Smooth muscle cell (in vitro differentiated cells): ENCODE results near the gene KDM3B. TPM values are rescaled to one million over a fixed set of nuclear protein-coding genes. Genes with fewer than 3 reads are reported as not detected.
"Not testable (repeated sequence)": the region's sequence is repeated elsewhere in the genome, so short reads cannot be mapped to it uniquely, and the experiment has no call there.

Experiments used
- DNase-seq: peaks from one replicate; lab custom pipeline; 2025; ENCODE audit not compliant: unreplicated experiment; lab: John Stamatoyannopoulos, UW
- H2AFZ ChIP-seq: fragments of 200-600 bp; sonication (generic); 2 replicates; pipeline ENCODE4 v1.6.0; 2016; ENCODE audit warnings: antibody characterized with exemption, low read depth, mild to moderate bottlenecking
- H3F3A ChIP-seq: fragments of 200-600 bp; sonication (generic); 2 replicates; pipeline ENCODE4 v1.6.0; 2017; ENCODE audit warnings: antibody characterized with exemption, low read depth
- H3K27ac ChIP-seq: fragments of 200-600 bp; sonication (generic); 2 replicates; pipeline ENCODE4 v1.5.1; 2016; ENCODE audit warnings: low read depth, mild to moderate bottlenecking
- H3K27me3 ChIP-seq: fragments of 200-600 bp; sonication (generic); 2 replicates; pipeline ENCODE4 v1.6.1; 2016; ENCODE audit warnings: low read depth, mild to moderate bottlenecking
- H3K36me3 ChIP-seq: fragments of 200-600 bp; sonication (generic); 2 replicates; pipeline ENCODE4 v1.5.1; 2016; ENCODE audit warnings: low read depth
- H3K4me1 ChIP-seq: fragments of 200-600 bp; sonication (generic); 2 replicates; pipeline ENCODE4 v1.5.1; 2016; ENCODE audit warnings: low read depth
- H3K4me2 ChIP-seq: fragments of 200-600 bp; sonication (generic); 2 replicates; pipeline ENCODE4 v1.6.0; 2016; ENCODE audit warnings: mild to moderate bottlenecking
- H3K4me3 ChIP-seq: fragments of 200-600 bp; sonication (generic); 2 replicates; pipeline ENCODE4 v1.5.1; 2016; ENCODE audit warnings: mild to moderate bottlenecking
- H3K79me2 ChIP-seq: fragments of 200-600 bp; sonication (generic); 2 replicates; pipeline ENCODE4 v1.6.0; 2016; ENCODE audit warnings: low read depth, mild to moderate bottlenecking
- H3K9ac ChIP-seq: fragments of 200-600 bp; sonication (generic); 2 replicates; pipeline ENCODE4 v1.6.0; 2016; ENCODE audit warnings: low read depth
- H3K9me3 ChIP-seq: fragments of 200-600 bp; sonication (generic); replicated peaks from 2 replicates; pipeline ENCODE4 v1.5.1; 2016; ENCODE audit warnings: low read depth
- H4K20me1 ChIP-seq: fragments of 200-600 bp; sonication (generic); 2 replicates; pipeline ENCODE4 v1.6.0; 2016; ENCODE audit warnings: low read depth
- CTCF ChIP-seq: fragments of 200-600 bp; sonication (generic); IDR thresholded peaks from 2 replicates; pipeline ENCODE4 v1.5.1; 2017; ENCODE audit warnings: borderline replicate concordance, mild to moderate bottlenecking, antibody characterized with exemption; ENCODE audit not compliant: insufficient read depth, poor library complexity, severe bottlenecking
- WGBS: methylation state at CpG from one replicate; pipeline ENCODE4 v1.1.7; 2016; ENCODE audit warnings: low lambda C conversion rate; 5-methylcytosine and 5-hydroxymethylcytosine counted together
- polyA plus RNA-seq: library from polyadenylated mRNA; unstranded; fragments of >200 nt; fragmentation: Nextera tagmentation; extraction: Ambion mirVana; gene quantifications from 2 replicates; pipeline ENCODE4 v1.2.1, GENCODE V29; 2016
- total RNA-seq: library from RNA; depleted of rRNA; stranded (reverse); fragments of >200 nt; gene quantifications from 2 replicates; pipeline ENCODE4 v1.2.3, GENCODE V29; 2014

KDM3B gene
- total and polyA plus RNA-seq, 2 experiments from 2014 or later: 16.5 to 43.1 TPM

GRCh38 chr5:138382347-138382746, 29.9 kb downstream of the KDM3B start:
- no peak overlapping the region for H3K4me3 ChIP-seq
- H3K36me3 ChIP-seq: peaks cover 29% of the 10 kb centered on the region
- H4K20me1 ChIP-seq: no peaks in the 10 kb centered on the region
- H3K9me3 ChIP-seq: no peaks in the 10 kb centered on the region
- no peak overlapping the region for H2AFZ ChIP-seq
- H3K79me2 ChIP-seq: no peaks in the 10 kb centered on the region
- H3K4me1 ChIP-seq: no peaks in the 10 kb centered on the region
- TF ChIP-seq CTCF: no peak
- no peak overlapping the region for H3K4me2 ChIP-seq
- no peaks in the 10 kb centered on the region for H3F3A ChIP-seq
- DNase-seq: no peak
- H3K9ac ChIP-seq: no peak overlapping the region
- no peaks in the 10 kb centered on the region for H3K27me3 ChIP-seq
- H3K27ac ChIP-seq: no peak overlapping the region
- 98% methylated on average over 8 of the region's 8 CpGs for WGBS

DNA sequence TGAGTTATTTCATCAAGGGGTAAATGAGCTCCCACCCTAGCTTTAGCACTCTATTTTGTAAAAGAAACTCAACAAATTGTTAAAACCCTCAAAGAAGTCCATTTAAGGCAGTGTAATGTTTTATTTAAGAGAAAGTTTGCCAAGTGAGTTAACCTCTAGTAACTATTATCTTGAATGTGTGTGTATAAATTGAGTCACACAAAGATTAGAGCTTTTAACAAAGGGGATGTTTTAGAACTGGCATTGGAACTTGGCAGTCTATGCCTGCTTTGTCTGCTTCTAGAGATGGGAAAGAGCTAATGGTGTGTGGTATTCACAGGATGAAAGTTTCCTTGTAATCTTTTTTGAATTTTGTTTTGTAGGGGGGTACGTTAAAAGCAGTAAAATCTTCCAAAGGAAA, 33.2 kb downstream of the KDM3B start:
- WGBS: 93% methylated on average over 1 of the region's 1 CpG
- H3K9me3 ChIP-seq: no peaks in the 10 kb centered on the region
- no peak for DNase-seq
- TF ChIP-seq CTCF: no peak
- no peaks in the 10 kb centered on the region for H3K4me1 ChIP-seq
- H3K9ac ChIP-seq: no peak overlapping the region
- H3K36me3 ChIP-seq: peaks cover 12% of the 10 kb centered on the region
- no peaks in the 10 kb centered on the region for H3K27me3 ChIP-seq
- H3K4me3 ChIP-seq: no peak overlapping the region
- H3K79me2 ChIP-seq: no peaks in the 10 kb centered on the region
- no peak overlapping the region for H3K4me2 ChIP-seq
- H3F3A ChIP-seq: no peaks in the 10 kb centered on the region
- no peak overlapping the region for H3K27ac ChIP-seq
- no peaks in the 10 kb centered on the region for H4K20me1 ChIP-seq
- no peak overlapping the region for H2AFZ ChIP-seq

- Histone ChIP-seq H3K36me3 (peaks cover 12% of the 10 kb centered on the region), H3K27ac (no peak overlapping the region), H3K79me2 (no peaks in the 10 kb centered on the region), H3K4me1 (no peaks in the 10 kb centered on the region), H4K20me1 (no peaks in the 10 kb centered on the region), H3K4me3 (no peak overlapping the region), H3K9me3 (no peaks in the 10 kb centered on the region), H3K9ac (no peak overlapping the region), H3K27me3 (no peaks in the 10 kb centered on the region), H3K4me2 (no peak overlapping the region), H2AFZ (no peak overlapping the region), H3F3A (no peaks in the 10 kb centered on the region)
- DNase-seq: no peak
- WGBS: 98% methylated on average over 10 of the region's 10 CpGs
- TF ChIP-seq CTCF: no peak
Observed at GRCh38 chr5:138386290-138386689, 33.8 kb downstream of the KDM3B start.

- 94% methylated on average over 3 of the region's 3 CpGs for WGBS
- TF ChIP-seq CTCF: no peak
- H3K4me1 ChIP-seq: no peaks in the 10 kb centered on the region
- no peak overlapping the region for H3K4me2 ChIP-seq
- no peak overlapping the region for H3K27ac ChIP-seq
- no peaks in the 10 kb centered on the region for H3K9me3 ChIP-seq
- peaks cover 12% of the 10 kb centered on the region for H3K36me3 ChIP-seq
- H3K4me3 ChIP-seq: no peak overlapping the region
- no peaks in the 10 kb centered on the region for H3F3A ChIP-seq
- DNase-seq: no peak
- H3K27me3 ChIP-seq: no peaks in the 10 kb centered on the region
- no peaks in the 10 kb centered on the region for H4K20me1 ChIP-seq
- H2AFZ ChIP-seq: no peak overlapping the region
- H3K9ac ChIP-seq: no peak overlapping the region
- no peaks in the 10 kb centered on the region for H3K79me2 ChIP-seq
Observed at GRCh38 chr5:138389332-138389731, 36.8 kb downstream of the KDM3B start.

- H3K27ac ChIP-seq, DNase-seq, H3K9ac ChIP-seq, H3K4me2 ChIP-seq, H3K79me2 ChIP-seq, H3K27me3 ChIP-seq, H3F3A ChIP-seq, H3K9me3 ChIP-seq, H4K20me1 ChIP-seq, H2AFZ ChIP-seq, H3K4me1 ChIP-seq, H3K4me3 ChIP-seq: not testable (repeated sequence)
- 94% methylated on average over 10 of the region's 10 CpGs for WGBS
- peaks cover 12% of the 10 kb centered on the region for H3K36me3 ChIP-seq
Observed at GRCh38 chr5:138389911-138390310, 37.4 kb downstream of the KDM3B start.
